Peyer's patch (tissue), 4 donors: Measurements from ENCODE around the gene P2RY10.

Experiments used
- CTCF ChIP-seq, 6 experiments: fragments of 450-650 bp in 4 of 6; fragments of 200-600 bp in 2 of 6; sonication (generic) in 1 of 6; IDR thresholded peaks; one replicate each; pipeline ENCODE4 v1.5.1; 2017 to 2019; ENCODE audit warnings: antibody characterized with exemption in 6 of 6, mild to moderate bottlenecking in 3 of 6, moderate library complexity in 1 of 6
- POLR2A ChIP-seq, 2 donors: fragments of 450-650 bp; IDR thresholded peaks; one replicate each; pipeline ENCODE4 v1.5.1; 2017; ENCODE audit warnings: antibody characterized with exemption in 2 of 2, mild to moderate bottlenecking in 2 of 2, moderate library complexity in 2 of 2

GRCh38 chrX:78944351-78944750, 840 bp upstream of the P2RY10 start:
- TF ChIP-seq POLR2A (IDR thresholded peaks at IDR 0.05) = no peak
- TF ChIP-seq CTCF (IDR thresholded peaks at IDR 0.05) = no peak
